Mucosa of descending colon (tissue), 3 donors: ENCODE measurements around the gene IPO13. TPM values are rescaled to one million over a fixed set of nuclear protein-coding genes. Genes with fewer than 3 reads are reported as not detected.

Experiments
- ATAC-seq: fragments of 200-7000 bp; cut with Tn5 transposase; one replicate; pipeline ENCODE4 v1.9.1; 2020; ENCODE audit warnings: mild to moderate bottlenecking, moderate library complexity
- DNase-seq, 3 donors: peaks; one replicate each; pipeline ENCODE4 v3.0.0-alpha.2; 2020
- H3K36me3 ChIP-seq: fragments of 200-600 bp; one replicate; pipeline ENCODE4 v1.8.0; 2021; ENCODE audit warnings: low read depth, mild to moderate bottlenecking
- H3K4me1 ChIP-seq: fragments of 200-600 bp; one replicate; pipeline ENCODE4 v1.8.0; 2021; ENCODE audit warnings: low read depth, mild to moderate bottlenecking
- H3K4me3 ChIP-seq: fragments of 200-600 bp; one replicate; pipeline ENCODE4 v1.8.0; 2021; ENCODE audit warnings: mild to moderate bottlenecking
- H3K9me3 ChIP-seq: fragments of 200-600 bp; one replicate; pipeline ENCODE4 v1.8.0; 2021; ENCODE audit warnings: mild to moderate bottlenecking
- CTCF ChIP-seq: fragments of 200-600 bp; IDR thresholded peaks from one replicate; pipeline ENCODE4 v1.8.0; 2022; ENCODE audit warnings: antibody characterized with exemption, mild to moderate bottlenecking
- intact Hi-C, 2 donors: fragments of 100-400 bp; cut with DNase I in 1 of 2; cut with micrococcal nuclease in 1 of 2; formaldehyde crosslinking; loops; one replicate each; pipeline versions ENCODE4 v1.11.0 to v1.11.1; 2022; cut with DNase I, micrococcal nuclease
- total RNA-seq, 3 donors: library from RNA; stranded (reverse); fragmentation: NEBNext Ultra II Directional in 2 of 3; extraction: Animal tissue kit (Norgen Biotek cat#: 25700) in 2 of 3; gene quantifications; one replicate each; pipeline versions ENCODE4 v1.2.1 to v1.2.4, GENCODE V29; 2021 to 2023
- donor health status: DM: no; HTN: no; CAD: no; lungs with moderate emphysema.
- donor health status: DM: no; HTN: no; CAD: no.
- donor health status: DM: no; HTN: yes; CAD: no.

The IPO13 gene
- total RNA-seq, 3 donors from 2014 or later = 21.5 to 32.6 (median 22.3) TPM

GRCh38 chr1:43954036-43954435 lies 7.3 kb downstream of the IPO13 start:
- Histone ChIP-seq H3K4me3 (no peak overlapping the region), H3K36me3 (no peaks in the 10 kb centered on the region), H3K4me1 (no peaks in the 10 kb centered on the region), H3K9me3 (no peaks in the 10 kb centered on the region)
- DNase-seq (no peak), ATAC-seq (no peak)
- TF ChIP-seq CTCF = no peak
- intact Hi-C loops = no loop called here

GRCh38 chr1:43956234-43956633 lies 9.5 kb downstream of the IPO13 start:
- intact Hi-C loops = no loop called here
- Histone ChIP-seq H3K36me3 (no peaks in the 10 kb centered on the region), H3K4me1 (no peaks in the 10 kb centered on the region), H3K4me3 (no peak overlapping the region), H3K9me3 (no peaks in the 10 kb centered on the region)
- DNase-seq (no peak), ATAC-seq (no peak)
- TF ChIP-seq CTCF = no peak

GRCh38 chr1:43957407-43958040 lies 10.8 kb downstream of the IPO13 start:
- intact Hi-C loops = no loop called here
- Histone ChIP-seq H3K9me3 (no peaks in the 10 kb centered on the region), H3K4me3 (no peak overlapping the region), H3K4me1 (no peaks in the 10 kb centered on the region), H3K36me3 (no peaks in the 10 kb centered on the region)
- DNase-seq = no peak
- ATAC-seq = no peak
- TF ChIP-seq CTCF = no peak

- TF ChIP-seq CTCF = no peak
- ATAC-seq (no peak), DNase-seq (no peak)
- intact Hi-C loops = no loop called here
- no peaks in the 10 kb centered on the region for H3K4me1 ChIP-seq
- no peak overlapping the region for H3K4me3 ChIP-seq
- no peaks in the 10 kb centered on the region for H3K9me3 ChIP-seq
- H3K36me3 ChIP-seq = no peaks in the 10 kb centered on the region
Observed at GRCh38 chr1:43958351-43959255, 11.9 kb downstream of the IPO13 start.

- DNase-seq = no peak
- ATAC-seq = no peak
- intact Hi-C loops = no loop called here
- Histone ChIP-seq H3K36me3 (no peaks in the 10 kb centered on the region), H3K4me1 (no peaks in the 10 kb centered on the region), H3K4me3 (no peak overlapping the region), H3K9me3 (no peaks in the 10 kb centered on the region)
- no peak for TF ChIP-seq CTCF
Observed at GRCh38 chr1:43960798-43961197, 14.0 kb downstream of the IPO13 start.
